K562 (cell line): ENCODE data around the gene NTM.
"Not testable (repeated sequence)": the region's sequence is repeated elsewhere in the genome, so short reads cannot be mapped to it uniquely, and the experiment has no call there.

Experiments
- CHD2 ChIP-seq: IDR thresholded peaks from 2 replicates; pipeline ENCODE4 v1.6.1; 2011; ENCODE audit warnings: low read depth, low read length
- DMBX1 ChIP-seq: fragments of 250-450 bp; sonication (Bioruptor Pico); IDR thresholded peaks from 2 replicates; pipeline ENCODE4 v1.8.0; 2022; ENCODE audit warnings: inconsistent platforms, mild to moderate bottlenecking, moderate library complexity, borderline replicate concordance
- EGR1 ChIP-seq: fragments of 450-650 bp; conservative IDR thresholded peaks from 2 replicates; pipeline ENCODE4 v1.6.1; 2017; ENCODE audit warnings: mild to moderate bottlenecking
- ELF1 ChIP-seq: fragments of 200-800 bp; sonication (Bioruptor generic); IDR thresholded peaks from 2 replicates; pipeline ENCODE4 v1.6.1; 2016; ENCODE audit warnings: missing genetic modification characterization, missing compliant biosample characterization
- EZH2 ChIP-seq: IDR thresholded peaks from 2 replicates; pipeline ENCODE4 v1.6.1; 2012; ENCODE audit warnings: low read depth, mild to moderate bottlenecking, inconsistent platforms, low read length, borderline replicate concordance
- NFXL1 ChIP-seq: fragments of 450-650 bp; formaldehyde crosslinking; IDR thresholded peaks from 2 replicates; pipeline ENCODE4 v1.4.0; 2021; ENCODE audit warnings: mild to moderate bottlenecking
- PCBP1 ChIP-seq: fragments of 200-400 bp; formaldehyde crosslinking; IDR thresholded peaks from 2 replicates; pipeline ENCODE4 v1.6.1; 2018; ENCODE audit warnings: mild to moderate bottlenecking, low read depth, low read length; ENCODE audit not compliant: poor library complexity, severe bottlenecking
- TEAD1 ChIP-seq, 2 experiments: fragments of 450-650 bp in 1 of 2; sonication (generic) in 1 of 2; formaldehyde crosslinking; IDR thresholded peaks; 2 replicates each; pipeline versions ENCODE4 v1.4.0 to v1.8.0; 2020 to 2022; ENCODE audit warnings: mild to moderate bottlenecking in 2 of 2, missing genetic modification reagents in 1 of 2
- ZBTB49 ChIP-seq: sonication (generic); formaldehyde crosslinking; IDR thresholded peaks from 2 replicates; pipeline ENCODE4 v1.8.0; 2022; ENCODE audit warnings: missing genetic modification reagents, mild to moderate bottlenecking, borderline replicate concordance
- ZNF263 ChIP-seq: sonication (generic); formaldehyde crosslinking; IDR thresholded peaks from 2 replicates; pipeline ENCODE4 v1.8.0; 2022; ENCODE audit warnings: mild to moderate bottlenecking, missing genetic modification reagents, borderline replicate concordance

GRCh38 chr11:132370114-132370513 lies 999.7 kb downstream of the NTM start:
- TF ChIP-seq ELF1 (tag); EGR1; NFXL1 (CRISPR knock-in tag); EZH2; TEAD1 (CRISPR knock-in tag; IDR thresholded peaks at IDR 0.05); CHD2; ZNF263 (CRISPR knock-in tag); DMBX1 (CRISPR knock-in tag); PCBP1; ZBTB49 (CRISPR knock-in tag): not testable (repeated sequence)
